Measurements from ENCODE around the gene COL21A1. TPM values are rescaled to one million over a fixed set of nuclear protein-coding genes. Genes with fewer than 3 reads are reported as not detected.

COL21A1 gene
- total RNA-seq, 4 donors from 2014 or later: 1.3 to 2.1 (median 1.6) TPM

DNA sequence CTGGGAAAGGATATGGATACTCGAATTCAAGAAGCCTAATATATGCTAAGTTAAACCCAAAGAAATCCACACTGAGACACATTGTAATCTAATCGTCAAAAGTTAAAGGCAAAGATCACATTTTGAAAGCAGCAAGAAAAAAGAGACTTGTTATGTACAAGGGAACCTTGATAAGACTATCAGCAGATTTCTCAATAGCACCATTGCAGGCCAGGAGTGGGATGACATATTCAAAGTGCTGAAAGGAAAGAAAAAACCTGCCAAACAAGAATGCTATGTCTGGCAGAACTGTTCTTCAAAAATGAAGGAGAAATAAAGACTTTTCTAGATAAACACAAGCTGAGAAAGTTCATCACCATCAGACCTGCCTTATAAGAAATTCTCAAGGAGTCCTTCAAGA is 75.2 kb downstream of the COL21A1 start:
- WGBS, 2 donors: 83 to 84% methylated on average over 2 of the region's 2 CpGs
- no peaks in the 10 kb centered on the region for H3K36me3 ChIP-seq
- intact Hi-C loops (cut with DNase I): no loop called here
- H3K27ac ChIP-seq: no peak overlapping the region
- DNase-seq: no peak
- peaks cover 0 to 32% (median 18%) of the 10 kb centered on the region in 3 donors for H3K9me3 ChIP-seq
- H3K4me1 ChIP-seq: no peaks in the 10 kb centered on the region
- H3K27me3 ChIP-seq: no peaks in the 10 kb centered on the region
- no peak overlapping the region for H3K4me3 ChIP-seq
- TF ChIP-seq POLR2A (IDR thresholded peaks at IDR 0.05): no peak
- TF ChIP-seq, protein P1, sequence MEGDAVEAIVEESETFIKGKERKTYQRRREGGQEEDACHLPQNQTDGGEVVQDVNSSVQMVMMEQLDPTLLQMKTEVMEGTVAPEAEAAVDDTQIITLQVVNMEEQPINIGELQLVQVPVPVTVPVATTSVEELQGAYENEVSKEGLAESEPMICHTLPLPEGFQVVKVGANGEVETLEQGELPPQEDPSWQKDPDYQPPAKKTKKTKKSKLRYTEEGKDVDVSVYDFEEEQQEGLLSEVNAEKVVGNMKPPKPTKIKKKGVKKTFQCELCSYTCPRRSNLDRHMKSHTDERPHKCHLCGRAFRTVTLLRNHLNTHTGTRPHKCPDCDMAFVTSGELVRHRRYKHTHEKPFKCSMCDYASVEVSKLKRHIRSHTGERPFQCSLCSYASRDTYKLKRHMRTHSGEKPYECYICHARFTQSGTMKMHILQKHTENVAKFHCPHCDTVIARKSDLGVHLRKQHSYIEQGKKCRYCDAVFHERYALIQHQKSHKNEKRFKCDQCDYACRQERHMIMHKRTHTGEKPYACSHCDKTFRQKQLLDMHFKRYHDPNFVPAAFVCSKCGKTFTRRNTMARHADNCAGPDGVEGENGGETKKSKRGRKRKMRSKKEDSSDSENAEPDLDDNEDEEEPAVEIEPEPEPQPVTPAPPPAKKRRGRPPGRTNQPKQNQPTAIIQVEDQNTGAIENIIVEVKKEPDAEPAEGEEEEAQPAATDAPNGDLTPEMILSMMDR (IDR thresholded peaks at IDR 0.05): no peak

- no peaks in the 10 kb centered on the region for H3K36me3 ChIP-seq
- H3K27me3 ChIP-seq: no peaks in the 10 kb centered on the region
- no peak overlapping the region for H3K4me3 ChIP-seq
- H3K4me1 ChIP-seq: no peaks in the 10 kb centered on the region
- no peak for TF ChIP-seq POLR2A (IDR thresholded peaks at IDR 0.05)
- TF ChIP-seq, protein P1 (IDR thresholded peaks at IDR 0.05): no peak
- peaks cover 0 to 21% (median 18%) of the 10 kb centered on the region in 3 donors for H3K9me3 ChIP-seq
- DNase-seq: no peak
- intact Hi-C loops (cut with DNase I): no loop called here
- 41 to 81% methylated on average over 1 of the region's 1 CpG for WGBS, 2 donors
- no peak overlapping the region for H3K27ac ChIP-seq
Measured at GRCh38 chr6:56169366-56169765, 78.0 kb downstream of the COL21A1 start.

DNA sequence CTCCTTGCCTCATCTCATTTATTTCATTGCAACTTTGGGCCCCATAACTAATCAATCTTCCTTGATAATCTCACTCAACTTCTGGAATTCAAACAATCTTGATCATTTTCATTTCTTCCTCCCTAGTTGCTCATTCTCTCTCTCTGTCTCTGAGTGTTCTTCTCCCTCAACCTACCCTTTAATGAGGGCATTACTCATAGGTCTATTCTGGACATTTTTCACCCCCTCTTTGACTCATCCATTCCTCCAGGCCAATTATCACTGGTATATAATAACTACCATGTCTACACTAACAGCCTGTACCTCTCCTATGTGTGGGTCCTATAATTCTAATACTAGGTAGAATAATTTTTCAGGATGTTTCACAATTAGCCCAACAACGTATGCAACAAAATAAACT is 78.8 kb downstream of the COL21A1 start:
- Histone ChIP-seq H3K9me3 (peaks cover 0 to 19% (median 18%) of the 10 kb centered on the region in 3 donors), H3K36me3 (no peaks in the 10 kb centered on the region), H3K27ac (no peak overlapping the region), H3K27me3 (no peaks in the 10 kb centered on the region), H3K4me3 (no peak overlapping the region), H3K4me1 (no peaks in the 10 kb centered on the region)
- DNase-seq: no peak
- intact Hi-C loops (cut with DNase I): no loop called here
- TF ChIP-seq, protein P1 (IDR thresholded peaks at IDR 0.05): no peak
- no peak for TF ChIP-seq POLR2A (IDR thresholded peaks at IDR 0.05)
- WGBS, 2 donors: 63% methylated on average over 1 of the region's 1 CpG; no CpG with 5 or more reads in 1 of the 2 donors

GRCh38 chr6:56162081-56162480 is 85.3 kb downstream of the COL21A1 start:
- Histone ChIP-seq H3K27ac (no peak overlapping the region), H3K27me3 (no peaks in the 10 kb centered on the region), H3K4me3 (no peak overlapping the region), H3K36me3 (no peaks in the 10 kb centered on the region), H3K4me1 (no peaks in the 10 kb centered on the region), H3K9me3 (no peaks in the 10 kb centered on the region)
- WGBS, 2 donors: 67 to 100% methylated on average over 1 of the region's 1 CpG
- intact Hi-C loops (cut with DNase I): no loop called here
- no peak for DNase-seq
- TF ChIP-seq, protein P1 (IDR thresholded peaks at IDR 0.05): no peak
- no peak for TF ChIP-seq POLR2A (IDR thresholded peaks at IDR 0.05)

GRCh38 chr6:56160489-56160888 is 86.9 kb downstream of the COL21A1 start:
- Histone ChIP-seq H3K4me3 (no peak overlapping the region), H3K4me1 (no peaks in the 10 kb centered on the region), H3K9me3 (no peaks in the 10 kb centered on the region), H3K27me3 (no peaks in the 10 kb centered on the region), H3K36me3 (no peaks in the 10 kb centered on the region), H3K27ac (no peak overlapping the region)
- 76 to 88% methylated on average over 2 of the region's 2 CpGs for WGBS, 2 donors
- intact Hi-C loops (cut with DNase I): no loop called here
- TF ChIP-seq, protein P1 (IDR thresholded peaks at IDR 0.05): no peak
- no peak for TF ChIP-seq POLR2A (IDR thresholded peaks at IDR 0.05)
- no peak for DNase-seq
